ENCODE results near the gene APLF. TPM values are rescaled to one million over a fixed set of nuclear protein-coding genes. Genes with fewer than 3 reads are reported as not detected.

The APLF gene
- polyA plus RNA-seq, 1 of the 3 experiments (the other 2 are of a cell fraction): 1.1 TPM

DNA sequence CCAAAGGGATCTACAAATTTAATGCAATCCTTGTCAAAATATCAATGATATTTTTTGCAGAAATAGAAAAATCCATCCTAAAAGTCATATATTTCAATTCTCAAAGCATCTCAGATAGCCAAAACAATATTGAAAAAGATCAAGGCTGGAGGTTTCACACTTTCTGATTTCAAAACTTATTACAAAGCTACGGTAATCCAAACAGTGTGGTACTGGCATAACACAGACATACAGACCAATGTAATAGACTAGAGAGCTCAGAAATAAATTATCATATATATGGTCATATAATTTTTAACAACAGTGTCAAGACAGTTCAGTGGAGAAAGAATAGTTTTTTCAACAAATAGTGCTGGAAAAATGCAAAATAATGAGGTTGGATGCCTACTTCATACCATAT lies 135.7 kb downstream of the APLF start:
- no peak overlapping the region for H2AFZ ChIP-seq (ENCODE audit: low read depth)
- WGBS (ENCODE audit: low lambda C conversion rate): 88% methylated on average over 1 of the region's 1 CpG
- no peaks in the 10 kb centered on the region for H3K27me3 ChIP-seq (ENCODE audit: insufficient read depth)
- DNase-seq: no peak
- no peaks in the 10 kb centered on the region for H3K9me2 ChIP-seq
- H3K4me1 ChIP-seq (ENCODE audit: control insufficient read depth in 1 of 2, insufficient read depth in 2 of 2, low read depth in 1 of 2, low read length in 1 of 2): no peaks in the 10 kb centered on the region
- TF ChIP-seq POLR2AphosphoS5 (IDR thresholded peaks at IDR 0.05; ENCODE audit: low read depth, low read length) (no peak), RAD21 (IDR thresholded peaks at IDR 0.05; ENCODE audit: low read length) (no peak), FOXJ3 (CRISPR knock-in tag; IDR thresholded peaks at IDR 0.05) (no peak), JUND (IDR thresholded peaks at IDR 0.05) (no peak), MEF2A (IDR thresholded peaks at IDR 0.05; ENCODE audit: borderline replicate concordance, low read depth) (no peak), TEAD4 (IDR thresholded peaks at IDR 0.05; ENCODE audit: borderline replicate concordance, insufficient read depth) (no peak), CHD2 (IDR thresholded peaks at IDR 0.05; ENCODE audit: low read length, partially characterized antibody) (no peak), SMC3 (IDR thresholded peaks at IDR 0.05; ENCODE audit: low read depth, low read length) (no peak), EP300 (IDR thresholded peaks at IDR 0.05; ENCODE audit: borderline replicate concordance in 1 of 2, low read depth in 1 of 2, low read length in 1 of 2) (no peak), NFIC (IDR thresholded peaks at IDR 0.05; ENCODE audit: borderline replicate concordance) (no peak), GABPA (IDR thresholded peaks at IDR 0.05; ENCODE audit: low read depth) (no peak), SIN3A (IDR thresholded peaks at IDR 0.05; ENCODE audit: borderline replicate concordance, low read depth, low read length) (no peak), MXI1 (IDR thresholded peaks at IDR 0.05; ENCODE audit: low read depth, low read length) (no peak)
- TF ChIP-seq, protein P1, sequence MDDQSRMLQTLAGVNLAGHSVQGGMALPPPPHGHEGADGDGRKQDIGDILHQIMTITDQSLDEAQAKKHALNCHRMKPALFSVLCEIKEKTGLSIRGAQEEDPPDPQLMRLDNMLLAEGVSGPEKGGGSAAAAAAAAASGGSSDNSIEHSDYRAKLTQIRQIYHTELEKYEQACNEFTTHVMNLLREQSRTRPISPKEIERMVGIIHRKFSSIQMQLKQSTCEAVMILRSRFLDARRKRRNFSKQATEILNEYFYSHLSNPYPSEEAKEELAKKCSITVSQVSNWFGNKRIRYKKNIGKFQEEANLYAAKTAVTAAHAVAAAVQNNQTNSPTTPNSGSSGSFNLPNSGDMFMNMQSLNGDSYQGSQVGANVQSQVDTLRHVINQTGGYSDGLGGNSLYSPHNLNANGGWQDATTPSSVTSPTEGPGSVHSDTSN (IDR thresholded peaks at IDR 0.05): no peak
- TF ChIP-seq, protein P2, sequence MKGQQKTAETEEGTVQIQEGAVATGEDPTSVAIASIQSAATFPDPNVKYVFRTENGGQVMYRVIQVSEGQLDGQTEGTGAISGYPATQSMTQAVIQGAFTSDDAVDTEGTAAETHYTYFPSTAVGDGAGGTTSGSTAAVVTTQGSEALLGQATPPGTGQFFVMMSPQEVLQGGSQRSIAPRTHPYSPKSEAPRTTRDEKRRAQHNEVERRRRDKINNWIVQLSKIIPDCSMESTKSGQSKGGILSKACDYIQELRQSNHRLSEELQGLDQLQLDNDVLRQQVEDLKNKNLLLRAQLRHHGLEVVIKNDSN (IDR thresholded peaks at IDR 0.05; ENCODE audit: borderline replicate concordance, low read depth): no peak
- TF ChIP-seq, protein P3, sequence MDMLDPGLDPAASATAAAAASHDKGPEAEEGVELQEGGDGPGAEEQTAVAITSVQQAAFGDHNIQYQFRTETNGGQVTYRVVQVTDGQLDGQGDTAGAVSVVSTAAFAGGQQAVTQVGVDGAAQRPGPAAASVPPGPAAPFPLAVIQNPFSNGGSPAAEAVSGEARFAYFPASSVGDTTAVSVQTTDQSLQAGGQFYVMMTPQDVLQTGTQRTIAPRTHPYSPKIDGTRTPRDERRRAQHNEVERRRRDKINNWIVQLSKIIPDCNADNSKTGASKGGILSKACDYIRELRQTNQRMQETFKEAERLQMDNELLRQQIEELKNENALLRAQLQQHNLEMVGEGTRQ (IDR thresholded peaks at IDR 0.05; ENCODE audit: borderline replicate concordance, low read depth, low read length): no peak
- no peak overlapping the region for H3K27ac ChIP-seq (ENCODE audit: low read depth in 2 of 2, low read length in 1 of 2)
- no peak overlapping the region for H3K9ac ChIP-seq
- H3K79me2 ChIP-seq (ENCODE audit: insufficient read depth): no peaks in the 10 kb centered on the region
- no peak overlapping the region for H3K4me2 ChIP-seq
- H3F3A ChIP-seq (replicated peaks; ENCODE audit: insufficient read depth): no peaks in the 10 kb centered on the region
- peaks cover 7% of the 10 kb centered on the region; the same call in 1 of the 2 replicates for H3K9me3 ChIP-seq
- no peak overlapping the region for H3K4me3 ChIP-seq (ENCODE audit: low read depth in 2 of 2, low read length in 1 of 2)
- H3K36me3 ChIP-seq (replicated peaks in 1 of 2; ENCODE audit: control insufficient read depth in 1 of 2, insufficient read depth in 2 of 2, low read length in 1 of 2): no peaks in the 10 kb centered on the region
- H4K20me1 ChIP-seq (ENCODE audit: insufficient read depth): no peaks in the 10 kb centered on the region
- ChIA-PET CTCF (no interaction called here), POLR2A (no interaction called here)

DNA sequence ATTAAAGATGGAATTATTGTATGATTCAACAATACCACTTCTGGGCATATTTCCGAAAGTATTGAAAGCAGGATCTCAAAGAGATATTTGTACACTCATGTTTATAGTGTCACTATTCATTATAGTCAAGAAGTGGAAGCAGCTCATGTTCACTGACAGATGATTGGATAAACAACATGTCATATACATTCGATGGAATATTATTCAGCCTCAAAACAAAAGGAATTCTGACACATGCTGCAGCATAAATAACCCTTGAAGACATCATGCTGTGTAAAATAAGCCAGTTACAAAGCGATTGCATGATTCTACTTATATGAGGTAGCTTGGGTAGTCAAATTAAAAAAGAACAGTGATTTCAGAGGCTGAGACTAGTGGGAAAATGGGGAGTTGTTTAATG lies 136.7 kb downstream of the APLF start:
- CTCF ChIA-PET: interaction anchor here (1.8 kb wide), 1 partner anchor 9 kb away, joined by 12 read pairs; no protein-coding TSS in a partner anchor
- POLR2A ChIA-PET: no interaction called here
- TF ChIP-seq FOSL2 (IDR thresholded peaks at IDR 0.05; ENCODE audit: borderline replicate concordance, low read depth): no peak
- no peak for TF ChIP-seq TEAD4 (IDR thresholded peaks at IDR 0.05; ENCODE audit: borderline replicate concordance, insufficient read depth)
- no peak for TF ChIP-seq CHD2 (IDR thresholded peaks at IDR 0.05; ENCODE audit: low read length, partially characterized antibody)
- no peak for TF ChIP-seq GABPA (IDR thresholded peaks at IDR 0.05; ENCODE audit: low read depth)
- TF ChIP-seq MEF2A (IDR thresholded peaks at IDR 0.05; ENCODE audit: borderline replicate concordance, low read depth): no peak
- TF ChIP-seq MXI1 (IDR thresholded peaks at IDR 0.05; ENCODE audit: low read depth, low read length): no peak
- no peak for TF ChIP-seq NRF1 (IDR thresholded peaks at IDR 0.05; ENCODE audit: low read depth, low read length)
- TF ChIP-seq RFX5 (IDR thresholded peaks at IDR 0.05; ENCODE audit: low read length): no peak
- TF ChIP-seq GATA2 (CRISPR knock-in tag; IDR thresholded peaks at IDR 0.05): no peak
- TF ChIP-seq, protein P4, sequence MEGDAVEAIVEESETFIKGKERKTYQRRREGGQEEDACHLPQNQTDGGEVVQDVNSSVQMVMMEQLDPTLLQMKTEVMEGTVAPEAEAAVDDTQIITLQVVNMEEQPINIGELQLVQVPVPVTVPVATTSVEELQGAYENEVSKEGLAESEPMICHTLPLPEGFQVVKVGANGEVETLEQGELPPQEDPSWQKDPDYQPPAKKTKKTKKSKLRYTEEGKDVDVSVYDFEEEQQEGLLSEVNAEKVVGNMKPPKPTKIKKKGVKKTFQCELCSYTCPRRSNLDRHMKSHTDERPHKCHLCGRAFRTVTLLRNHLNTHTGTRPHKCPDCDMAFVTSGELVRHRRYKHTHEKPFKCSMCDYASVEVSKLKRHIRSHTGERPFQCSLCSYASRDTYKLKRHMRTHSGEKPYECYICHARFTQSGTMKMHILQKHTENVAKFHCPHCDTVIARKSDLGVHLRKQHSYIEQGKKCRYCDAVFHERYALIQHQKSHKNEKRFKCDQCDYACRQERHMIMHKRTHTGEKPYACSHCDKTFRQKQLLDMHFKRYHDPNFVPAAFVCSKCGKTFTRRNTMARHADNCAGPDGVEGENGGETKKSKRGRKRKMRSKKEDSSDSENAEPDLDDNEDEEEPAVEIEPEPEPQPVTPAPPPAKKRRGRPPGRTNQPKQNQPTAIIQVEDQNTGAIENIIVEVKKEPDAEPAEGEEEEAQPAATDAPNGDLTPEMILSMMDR (IDR thresholded peaks at IDR 0.05): no peak
- TF ChIP-seq SIN3A (IDR thresholded peaks at IDR 0.05; ENCODE audit: borderline replicate concordance, low read depth, low read length): no peak
- TF ChIP-seq JUND (IDR thresholded peaks at IDR 0.05): no peak
- TF ChIP-seq NFIC (IDR thresholded peaks at IDR 0.05; ENCODE audit: borderline replicate concordance): no peak
- no peak for TF ChIP-seq SMC3 (IDR thresholded peaks at IDR 0.05; ENCODE audit: low read depth, low read length)
- no peak for TF ChIP-seq POLR2AphosphoS5 (IDR thresholded peaks at IDR 0.05; ENCODE audit: low read depth, low read length)
- no peak for TF ChIP-seq RCOR1 (IDR thresholded peaks at IDR 0.05; ENCODE audit: low read length)
- TF ChIP-seq RXRA (IDR thresholded peaks at IDR 0.05; ENCODE audit: borderline replicate concordance, low read depth): no peak
- TF ChIP-seq RAD21 (IDR thresholded peaks at IDR 0.05; ENCODE audit: low read length): no peak

More for the DNA sequence above, 136.7 kb downstream of the APLF start:
- Histone ChIP-seq H3F3A (replicated peaks; ENCODE audit: insufficient read depth) (no peaks in the 10 kb centered on the region), H3K9me3 (peaks cover 7% of the 10 kb centered on the region; the same call in 1 of the 2 replicates), H3K9me2 (no peaks in the 10 kb centered on the region), H3K4me2 (no peak overlapping the region), H3K27me3 (ENCODE audit: insufficient read depth) (no peaks in the 10 kb centered on the region), H2AFZ (ENCODE audit: low read depth) (no peak overlapping the region), H3K9ac (no peak overlapping the region), H3K4me1 (ENCODE audit: control insufficient read depth in 1 of 2, insufficient read depth in 2 of 2, low read depth in 1 of 2, low read length in 1 of 2) (no peaks in the 10 kb centered on the region), H3K27ac (ENCODE audit: low read depth in 2 of 2, low read length in 1 of 2) (no peak overlapping the region), H3K4me3 (ENCODE audit: low read depth in 2 of 2, low read length in 1 of 2) (no peak overlapping the region), H4K20me1 (ENCODE audit: insufficient read depth) (no peaks in the 10 kb centered on the region), H3K79me2 (ENCODE audit: insufficient read depth) (no peaks in the 10 kb centered on the region), H3K36me3 (replicated peaks in 1 of 2; ENCODE audit: control insufficient read depth in 1 of 2, insufficient read depth in 2 of 2, low read length in 1 of 2) (no peaks in the 10 kb centered on the region)
- no peak for DNase-seq
- WGBS (ENCODE audit: low lambda C conversion rate): 33% methylated on average over 3 of the region's 3 CpGs

All from SK-N-SH (cell line).